A673 (cell line): ENCODE results near the gene SNX7. TPM values are rescaled to one million over a fixed set of nuclear protein-coding genes. Genes with fewer than 3 reads are reported as not detected.

Source experiments
- BruUV-seq: library from RNA; stranded (reverse); fragments of 400-500 nt; replicated peaks from 2 replicates; lab custom pipeline; 2021; lab: Mats Ljungman, UMichigan
- CTCF ChIA-PET: fragments of 300-600 bp; sonication (Branson Sonifier 250); formaldehyde crosslinking; loops from one replicate; lab custom pipeline; 2022; ENCODE audit warnings: antibody characterized with exemption; lab: Charles Lee
- POLR2A ChIA-PET: fragments of 300-600 bp; sonication (Branson Sonifier 250); formaldehyde crosslinking; loops from one replicate; lab custom pipeline; 2022; ENCODE audit warnings: antibody characterized with exemption; ENCODE audit not compliant: low non-redundant PET; lab: Charles Lee
- DNase-seq: peaks from one replicate; pipeline ENCODE4 v3.0.0-alpha.2; 2015; ENCODE audit warnings: low spot score
- H3K27ac ChIP-seq: fragments of 200-600 bp; sonication (generic); 2 replicates; pipeline ENCODE4 v1.5.1; 2016; ENCODE audit warnings: mixed run types, low read depth, mild to moderate bottlenecking, mixed read lengths, antibody characterized with exemption, low read length; ENCODE audit not compliant: poor library complexity, severe bottlenecking
- H3K27me3 ChIP-seq: fragments of 200-600 bp; sonication (generic); replicated peaks from 2 replicates; pipeline ENCODE4 v1.6.1; 2017; ENCODE audit warnings: mixed run types, low read depth, mild to moderate bottlenecking, mixed read lengths, antibody characterized with exemption, low read length; ENCODE audit not compliant: insufficient read depth, poor library complexity
- H3K36me3 ChIP-seq: fragments of 200-600 bp; sonication (generic); 2 replicates; pipeline ENCODE4 v1.6.1; 2016; ENCODE audit warnings: mixed run types, mild to moderate bottlenecking, mixed read lengths, antibody characterized with exemption, low read length; ENCODE audit not compliant: insufficient read depth, poor library complexity, severe bottlenecking
- H3K4me1 ChIP-seq: fragments of 200-600 bp; sonication (generic); 2 replicates; pipeline ENCODE4 v1.6.1; 2017; ENCODE audit warnings: mixed run types, mild to moderate bottlenecking, mixed read lengths, antibody characterized with exemption, low read length; ENCODE audit not compliant: insufficient read depth, poor library complexity, severe bottlenecking
- H3K4me3 ChIP-seq: fragments of 200-600 bp; sonication (generic); 2 replicates; pipeline ENCODE4 v1.5.1; 2016; ENCODE audit warnings: low read depth, mixed run types, mild to moderate bottlenecking, mixed read lengths, low read length; ENCODE audit not compliant: poor library complexity, severe bottlenecking
- H3K9me3 ChIP-seq: fragments of 200-600 bp; sonication (generic); 2 replicates; pipeline ENCODE4 v1.6.1; 2016; ENCODE audit warnings: mixed run types, low read depth, mild to moderate bottlenecking, mixed read lengths, antibody characterized with exemption, low read length; ENCODE audit not compliant: poor library complexity, severe bottlenecking
- CTCF ChIP-seq: fragments of 300-800, 200-600 bp; sonication (generic); conservative IDR thresholded peaks from 2 replicates; pipeline ENCODE4 v1.5.1; 2017; ENCODE audit warnings: low read depth, mild to moderate bottlenecking, antibody characterized with exemption, low read length, moderate library complexity, mixed read lengths
- EZH2 ChIP-seq: fragments of 200-600 bp; sonication (generic); IDR thresholded peaks from 2 replicates; pipeline ENCODE4 v1.6.1; 2017; ENCODE audit warnings: borderline replicate concordance, low read depth, mild to moderate bottlenecking, mixed read lengths, antibody characterized with exemption, low read length; ENCODE audit not compliant: poor library complexity, severe bottlenecking
- intact Hi-C: fragments of 100-400 bp; cut with micrococcal nuclease; formaldehyde crosslinking; loops from one replicate; pipeline ENCODE4 v1.10.0; 2022; ENCODE audit not compliant: unreplicated experiment
- total RNA-seq: library from RNA; stranded (reverse); gene quantifications from 2 replicates; pipeline ENCODE4 v1.2.3, GENCODE V29; 2021

Gene SNX7
- total RNA-seq, 1 experiment from 2014 or later = 4.4 TPM

DNA sequence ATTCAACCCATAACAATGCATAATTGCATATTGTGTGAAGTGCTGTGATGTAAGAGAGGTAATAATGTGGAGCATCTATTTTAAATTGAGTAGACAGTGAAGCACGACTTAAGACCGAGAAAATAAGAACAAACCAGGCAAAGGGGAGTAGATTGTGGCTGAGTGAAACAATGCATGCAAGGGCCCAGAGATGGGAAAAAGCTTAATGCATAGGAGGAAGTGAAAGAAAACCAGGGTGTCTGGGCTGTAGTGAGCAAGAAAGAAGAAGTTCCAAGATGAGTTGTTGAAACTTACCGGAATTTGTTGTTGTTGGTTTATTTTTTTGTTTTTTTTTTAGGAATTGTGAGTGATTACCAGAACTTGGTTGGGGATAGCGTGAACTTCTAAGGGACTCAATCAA lies 104.7 kb downstream of the SNX7 start:
- no TSS peak for BruUV-seq
- Histone ChIP-seq H3K27me3 (peaks cover 6% of the 10 kb centered on the region), H3K27ac (no peak overlapping the region), H3K4me3 (no peak overlapping the region), H3K4me1 (no peaks in the 10 kb centered on the region), H3K9me3 (no peaks in the 10 kb centered on the region), H3K36me3 (no peaks in the 10 kb centered on the region)
- DNase-seq = no peak
- ChIA-PET POLR2A (no interaction called here), CTCF (no interaction called here)
- intact Hi-C loops = no loop called here
- TF ChIP-seq EZH2 (no peak), CTCF (no peak)

DNA sequence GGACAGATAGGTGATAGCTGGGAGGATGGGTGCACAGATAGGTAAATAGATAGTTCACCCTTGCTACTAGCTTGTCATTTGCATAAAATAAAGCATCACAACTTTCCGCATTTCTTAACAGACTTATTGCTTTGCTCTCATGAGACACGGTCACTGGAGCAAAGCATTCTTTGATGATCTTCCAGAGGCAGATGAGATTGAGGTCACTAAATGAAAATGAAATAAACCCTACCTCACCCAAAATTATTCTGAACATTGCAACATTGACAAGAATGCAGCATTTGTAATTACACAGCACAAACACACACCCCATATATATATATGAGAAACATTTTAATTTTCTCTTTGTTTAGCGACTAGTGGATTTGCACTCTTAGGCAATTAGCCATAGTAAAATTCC lies 107.6 kb downstream of the SNX7 start:
- no peaks in the 10 kb centered on the region for H3K36me3 ChIP-seq
- peaks cover 6% of the 10 kb centered on the region for H3K27me3 ChIP-seq
- TF ChIP-seq EZH2 = no peak
- TF ChIP-seq CTCF = no peak
- no peak overlapping the region for H3K4me3 ChIP-seq
- H3K27ac ChIP-seq = no peak overlapping the region
- intact Hi-C loops = no loop called here
- no peaks in the 10 kb centered on the region for H3K9me3 ChIP-seq
- CTCF ChIA-PET = no interaction called here
- no peaks in the 10 kb centered on the region for H3K4me1 ChIP-seq
- no TSS peak for BruUV-seq
- POLR2A ChIA-PET = no interaction called here
- DNase-seq = no peak

DNA sequence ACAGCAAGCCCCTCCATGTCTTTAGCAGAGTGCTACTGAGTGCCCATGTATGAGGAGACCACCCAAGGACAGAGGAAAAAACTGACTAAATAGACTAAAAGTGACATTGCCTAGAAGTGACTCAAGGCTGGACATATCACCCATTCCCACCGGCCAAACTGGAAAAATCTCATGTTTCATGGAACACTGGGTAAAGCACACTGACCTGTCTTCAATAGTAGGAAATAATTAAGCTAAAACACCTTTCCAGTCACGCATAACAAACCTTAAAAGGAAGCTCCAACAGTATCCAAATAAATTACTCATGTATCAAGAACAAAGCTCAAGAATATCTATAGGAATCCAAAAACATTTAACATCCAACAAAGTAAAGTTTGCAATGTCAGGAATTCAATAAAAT lies 120.4 kb downstream of the SNX7 start:
- Histone ChIP-seq H3K27ac (no peak overlapping the region), H3K4me1 (no peaks in the 10 kb centered on the region), H3K4me3 (no peak overlapping the region), H3K27me3 (no peaks in the 10 kb centered on the region), H3K36me3 (no peaks in the 10 kb centered on the region), H3K9me3 (no peaks in the 10 kb centered on the region)
- CTCF ChIA-PET = no interaction called here
- TF ChIP-seq CTCF = no peak
- TF ChIP-seq EZH2 = no peak
- no peak for DNase-seq
- intact Hi-C loops = no loop called here
- POLR2A ChIA-PET = no interaction called here
- no TSS peak for BruUV-seq
